ENCODE data around the gene LYRM2. TPM values are rescaled to one million over a fixed set of nuclear protein-coding genes. Genes with fewer than 3 reads are reported as not detected.

Gene LYRM2
- total and polyA plus RNA-seq, 9 of the 15 experiments (the other 6 are each of a cell fraction or from before 2014, with no cell fraction given), result 13.9 to 115 (median 42.9) TPM

GRCh38 chr6:89615882-89616281 is 22.7 kb downstream of the LYRM2 start (continued):
- TF ChIP-seq TGIF2 (CRISPR knock-in tag; IDR thresholded peaks at IDR 0.05), result no peak
- no peak for TF ChIP-seq POLR2A (conservative IDR thresholded peaks at IDR 0.05)

- Histone ChIP-seq H3K27ac (ENCODE audit: extremely low read depth, low read depth, low read length) (no peak overlapping the region), H3K9ac (ENCODE audit: insufficient read depth in 1 of 2, low read depth in 2 of 2, low read length in 2 of 2) (no peak overlapping the region), H4K20me1 (replicated peaks; ENCODE audit: control insufficient read depth, insufficient read depth, low read length) (no peaks in the 10 kb centered on the region), H2AFZ (ENCODE audit: low read depth, low read length) (no peak overlapping the region), H3K9me3 (replicated peaks; ENCODE audit: control insufficient read depth, insufficient read depth, low read depth, low read length) (no peaks in the 10 kb centered on the region), H3K79me2 (ENCODE audit: control insufficient read depth, insufficient read depth, low read length) (no peaks in the 10 kb centered on the region), H3K4me1 (replicated peaks in 1 of 2; ENCODE audit: control insufficient read depth in 2 of 2, insufficient read depth in 2 of 2, low read length in 2 of 2) (no peaks in the 10 kb centered on the region), H3K4me3 (no peak overlapping the region), H3K4me2 (ENCODE audit: insufficient read depth, low read length) (no peak overlapping the region), H3K9me1 (ENCODE audit: control insufficient read depth, insufficient read depth, low read length) (no peaks in the 10 kb centered on the region), H3K36me3 (ENCODE audit: control insufficient read depth, insufficient read depth, low read length) (no peaks in the 10 kb centered on the region), H3K27me3 (ENCODE audit: control insufficient read depth in 2 of 2, insufficient read depth in 2 of 2, low read length in 2 of 2) (peaks cover 2 to 32% of the 10 kb centered on the region in 2 experiments; a peak in 4 of 5 replicates)
- 0 out of 3 replicates have a peak, but pooled peaks have one; percentile 17 for ATAC-seq
- no peak for TF ChIP-seq CLOCK (CRISPR knock-in tag; IDR thresholded peaks at IDR 0.05; ENCODE audit: borderline replicate concordance)
- 0 out of 2 replicates have a peak, but pooled peaks have one; percentile 12 for TF ChIP-seq NFIC (IDR thresholded peaks at IDR 0.05)
- BruUV-seq (replicated peaks), result no TSS peak
- FAIRE-seq, result no peak
- CTCF ChIA-PET (ENCODE audit: low intra/inter-chr PET ratio), result no interaction called here
- in situ Hi-C loops (cut with MboI), result loop anchor here (5.0 to 25.0 kb wide), 2 partner anchors 181 to 626 kb away; partner anchors contain the start of gene ANKRD6
- WGBS (ENCODE audit: insufficient coverage, low coverage, missing lambda C conversion rate), result 23% methylated on average over 5 of the region's 5 CpGs
- POLR2A ChIA-PET, result no interaction called here
- intact Hi-C loops (cut with micrococcal nuclease), result loop anchor here (5.0 kb wide), 2 partner anchors 301 to 631 kb away; no protein-coding TSS in a partner anchor
- DNase-seq (ENCODE audit: extremely low read depth in 1 of 4, low spot score in 3 of 4), result no peak
Measured at GRCh38 chr6:89613790-89614189, 24.8 kb downstream of the LYRM2 start.

Measured in K562 (cell line).